Body of pancreas (tissue), 4 donors: Measurements from ENCODE around the gene CNTNAP2. TPM values are rescaled to one million over a fixed set of nuclear protein-coding genes. Genes with fewer than 3 reads are reported as not detected.

Experiments
- ATAC-seq: fragments of 150-250 bp; one replicate; pipeline ENCODE4 v1.9.1; 2016
- DNase-seq, 4 donors: peaks; one replicate each; pipeline ENCODE4 v3.0.0-alpha.2; 2019
- H3K27ac ChIP-seq, 4 donors: fragments of 200-600 bp; sonication (generic); 1 replicate in 3 of 4; 2 replicates in 1 of 4; pipeline versions ENCODE4 v1.5.1 to v1.6.1; 2016 to 2019; ENCODE audit warnings: mild to moderate bottlenecking in 1 of 4, mixed read lengths in 1 of 4, moderate library complexity in 1 of 4
- H3K27me3 ChIP-seq, 2 donors: fragments of 200-600 bp; sonication (generic); one replicate each; pipeline ENCODE4 v1.6.0; 2016; ENCODE audit warnings: mild to moderate bottlenecking in 1 of 2
- H3K36me3 ChIP-seq, 2 donors: fragments of 200-600 bp; sonication (generic); replicated peaks in 1 of 2; 2 replicates each; pipeline ENCODE4 v1.5.1; 2016; ENCODE audit warnings: low read depth in 2 of 2; ENCODE audit not compliant: insufficient read depth in 1 of 2
- H3K4me1 ChIP-seq: fragments of 200-600 bp; sonication (generic); one replicate; pipeline ENCODE4 v1.6.0; 2016
- H3K4me3 ChIP-seq, 2 donors: fragments of 200-600 bp; sonication (generic); 1 replicate in 1 of 2; 2 replicates in 1 of 2; pipeline ENCODE4 v1.5.1; 2016 to 2019
- H3K9me3 ChIP-seq, 3 donors: fragments of 200-600 bp; sonication (generic); 1 replicate in 2 of 3; 2 replicates in 1 of 3; pipeline ENCODE4 v1.5.1; 2016
- CTCF ChIP-seq, 7 experiments: fragments of 450-650 bp in 4 of 7; fragments of 200-600 bp in 3 of 7; sonication (generic) in 3 of 7; IDR thresholded peaks; one replicate each; pipeline ENCODE4 v1.5.1; 2016 to 2019; ENCODE audit warnings: antibody characterized with exemption in 7 of 7
- POLR2A ChIP-seq, 3 donors: fragments of 450-650 bp; IDR thresholded peaks; one replicate each; pipeline ENCODE4 v1.6.1; 2016; ENCODE audit warnings: antibody characterized with exemption in 3 of 3, mild to moderate bottlenecking in 2 of 3
- WGBS, 2 donors: methylation state at CpG; one replicate each; pipeline ENCODE4 v1.1.5; 2017; 5-methylcytosine and 5-hydroxymethylcytosine counted together
- intact Hi-C: fragments of 100-400 bp; cut with DNase I; formaldehyde crosslinking; loops from one replicate; pipeline ENCODE4 v1.15.1; 2023
- total RNA-seq, 2 donors: library from RNA; depleted of rRNA; stranded (reverse); fragments of >200 nt; gene quantifications; one replicate each; pipeline ENCODE4 v1.1.0, GENCODE V29; 2016

CNTNAP2 gene
- total RNA-seq, 2 donors from 2014 or later = 1.0 TPM; not detected in 1

DNA sequence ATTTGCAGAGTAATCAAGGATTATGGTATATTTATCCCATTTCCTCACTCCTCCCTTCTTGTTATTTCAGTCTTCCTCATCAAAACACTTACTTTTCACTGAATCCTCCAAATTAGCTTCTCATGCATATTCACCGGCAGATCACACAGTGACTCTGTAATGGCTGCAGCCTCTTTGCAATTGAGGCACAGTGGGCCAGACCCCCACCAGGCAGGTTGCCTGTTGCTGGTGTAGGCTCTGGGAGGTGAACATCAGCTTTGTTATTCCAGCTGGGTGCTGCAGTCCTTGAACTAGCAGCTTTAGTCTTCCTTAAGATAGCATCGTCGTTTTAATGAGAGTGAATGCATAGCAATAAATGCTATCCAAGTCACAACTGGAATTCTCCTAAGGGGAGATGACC lies 449.3 kb downstream of the CNTNAP2 start:
- H3K27me3 ChIP-seq = no peaks in the 10 kb centered on the region
- TF ChIP-seq POLR2A (IDR thresholded peaks at IDR 0.05) (no peak), CTCF (IDR thresholded peaks at IDR 0.05) (no peak)
- no peaks in the 10 kb centered on the region for H3K36me3 ChIP-seq
- DNase-seq (no peak), ATAC-seq (no peak)
- no peak overlapping the region for H3K27ac ChIP-seq
- H3K4me1 ChIP-seq = no peaks in the 10 kb centered on the region
- H3K9me3 ChIP-seq = no peaks in the 10 kb centered on the region
- intact Hi-C loops = no loop called here
- H3K4me3 ChIP-seq = no peak overlapping the region
- 87% methylated on average over 3 of the region's 3 CpGs for WGBS, 2 donors

DNA sequence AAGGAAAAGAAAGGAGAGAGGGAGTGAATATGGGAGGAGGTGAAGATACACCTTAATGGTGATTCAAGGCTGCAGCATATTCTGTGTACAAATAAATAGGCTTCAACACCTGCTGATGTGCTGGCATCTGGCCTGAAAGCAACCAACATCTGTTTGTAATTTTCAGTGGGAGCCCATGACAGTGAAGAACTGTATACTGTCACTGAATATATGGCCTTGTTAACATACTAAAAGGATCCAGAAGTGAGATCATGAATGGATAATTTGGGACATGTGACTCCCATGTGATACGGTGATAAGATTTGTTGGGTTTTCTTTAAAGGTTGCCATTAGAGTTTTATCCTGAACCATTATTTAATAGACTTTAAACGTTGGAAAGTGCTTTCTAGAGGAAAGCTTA lies 459.3 kb downstream of the CNTNAP2 start:
- WGBS, 2 donors = 26 to 56% methylated on average over 2 of the region's 2 CpGs
- no peaks in the 10 kb centered on the region for H3K27me3 ChIP-seq
- TF ChIP-seq POLR2A (IDR thresholded peaks at IDR 0.05) = no peak
- TF ChIP-seq CTCF (IDR thresholded peaks at IDR 0.05) = no peak
- no peaks in the 10 kb centered on the region for H3K4me1 ChIP-seq
- no peaks in the 10 kb centered on the region for H3K9me3 ChIP-seq
- DNase-seq (no peak), ATAC-seq (no peak)
- H3K36me3 ChIP-seq = no peaks in the 10 kb centered on the region
- H3K27ac ChIP-seq = no peak overlapping the region
- intact Hi-C loops = no loop called here
- H3K4me3 ChIP-seq = no peak overlapping the region

DNA sequence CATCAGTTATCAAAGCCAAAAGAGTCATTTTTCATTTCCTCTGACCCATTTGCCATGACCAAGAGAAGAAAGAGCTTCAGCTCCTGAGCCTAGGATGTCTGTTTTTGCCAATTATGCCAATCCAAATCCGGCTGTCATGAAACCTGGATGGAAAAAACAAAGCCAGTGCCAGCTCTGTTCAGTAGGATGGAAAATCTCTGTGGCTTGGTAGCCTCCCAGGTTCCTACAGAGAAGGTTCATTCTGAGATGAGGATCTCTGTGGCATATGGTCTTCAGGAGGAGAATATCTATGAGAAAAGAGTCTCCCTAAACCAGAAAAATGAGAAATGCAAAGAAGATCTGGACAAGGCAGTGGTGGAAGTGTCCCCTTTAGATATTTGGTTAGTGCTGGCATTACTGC lies 475.4 kb downstream of the CNTNAP2 start:
- no peak overlapping the region for H3K27ac ChIP-seq
- H3K4me3 ChIP-seq = no peak overlapping the region
- ATAC-seq (no peak), DNase-seq (no peak)
- TF ChIP-seq CTCF (IDR thresholded peaks at IDR 0.05) (no peak), POLR2A (IDR thresholded peaks at IDR 0.05) (no peak)
- WGBS, 2 donors = 30 to 58% methylated on average over 1 of the region's 1 CpG
- H3K4me1 ChIP-seq = no peaks in the 10 kb centered on the region
- no peaks in the 10 kb centered on the region for H3K27me3 ChIP-seq
- no peaks in the 10 kb centered on the region for H3K36me3 ChIP-seq
- intact Hi-C loops = no loop called here
- H3K9me3 ChIP-seq = no peaks in the 10 kb centered on the region

- intact Hi-C loops = no loop called here
- Histone ChIP-seq H3K4me3 (no peak overlapping the region), H3K36me3 (no peaks in the 10 kb centered on the region), H3K4me1 (no peaks in the 10 kb centered on the region), H3K9me3 (no peaks in the 10 kb centered on the region), H3K27ac (no peak overlapping the region), H3K27me3 (no peaks in the 10 kb centered on the region)
- 62 to 70% methylated on average over 1 of the region's 1 CpG for WGBS, 2 donors
- DNase-seq = no peak
- TF ChIP-seq POLR2A (IDR thresholded peaks at IDR 0.05) (no peak), CTCF (IDR thresholded peaks at IDR 0.05) (no peak)
- no peak for ATAC-seq
Observed at GRCh38 chr7:146606628-146607027, 490.0 kb downstream of the CNTNAP2 start.

GRCh38 chr7:146619641-146620040 lies 503.0 kb downstream of the CNTNAP2 start:
- intact Hi-C loops = no loop called here
- 74 to 88% methylated on average over 5 of the region's 5 CpGs for WGBS, 2 donors

More at GRCh38 chr7:146619641-146620040, 503.0 kb downstream of the CNTNAP2 start:
- H3K27ac ChIP-seq = no peak overlapping the region
- ATAC-seq (no peak), DNase-seq (no peak)
- H3K36me3 ChIP-seq = no peaks in the 10 kb centered on the region
- TF ChIP-seq POLR2A (IDR thresholded peaks at IDR 0.05) (no peak), CTCF (IDR thresholded peaks at IDR 0.05) (no peak)
- no peaks in the 10 kb centered on the region for H3K27me3 ChIP-seq
- no peak overlapping the region for H3K4me3 ChIP-seq
- no peaks in the 10 kb centered on the region for H3K9me3 ChIP-seq
- no peaks in the 10 kb centered on the region for H3K4me1 ChIP-seq
